IMR-90 (cell line): ENCODE data around the gene CARM1. TPM values are rescaled to one million over a fixed set of nuclear protein-coding genes. Genes with fewer than 3 reads are reported as not detected.
"Not testable (repeated sequence)": the region's sequence is repeated elsewhere in the genome, so short reads cannot be mapped to it uniquely, and the experiment has no call there.

Experiments used
- ATAC-seq: fragments of 200-7000 bp; cut with Tn5 transposase; 2 replicates; pipeline ENCODE4 v1.9.1; 2020; ENCODE audit warnings: low read depth, mild to moderate bottlenecking, moderate library complexity
- BruUV-seq: library from RNA; stranded (reverse); fragments of 400-500 nt; replicated peaks from 2 replicates; lab custom pipeline; 2021; lab: Mats Ljungman, UMichigan
- CTCF ChIA-PET: fragments of 300-600 bp; formaldehyde crosslinking; extraction: SDS; loops from one replicate; lab custom pipeline; 2021; ENCODE audit warnings: antibody characterized with exemption; lab: Yijun Ruan, JAX
- POLR2A ChIA-PET: fragments of 300-600 bp; sonication (Branson Sonifier 250); formaldehyde crosslinking; loops from one replicate; lab custom pipeline; 2022; ENCODE audit warnings: antibody characterized with exemption; ENCODE audit not compliant: unreplicated experiment; lab: Charles Lee
- DNase-seq: peaks from one replicate; pipeline ENCODE4 v3.0.0; 2013
- H2AFZ ChIP-seq: replicated peaks from 2 replicates; pipeline ENCODE3; 2013; ENCODE audit warnings: low read length, mild to moderate bottlenecking; ENCODE audit not compliant: poor library complexity
- H2AK5ac ChIP-seq: 2 replicates; pipeline ENCODE4 v1.6.1; 2013; ENCODE audit warnings: low read depth, low read length, inconsistent platforms
- H2AK9ac ChIP-seq: replicated peaks from 2 replicates; pipeline ENCODE3; 2013; ENCODE audit warnings: mild to moderate bottlenecking, low read depth, low read length, moderate library complexity; ENCODE audit not compliant: poor library complexity
- H2BK120ac ChIP-seq: 2 replicates; pipeline ENCODE4 v1.6.1; 2013; ENCODE audit warnings: low read depth, low read length, inconsistent platforms
- H2BK15ac ChIP-seq: 3 replicates; pipeline ENCODE4 v1.6.1; 2013; ENCODE audit warnings: low read depth, low read length, inconsistent platforms
- H2BK20ac ChIP-seq: 2 replicates; pipeline ENCODE4 v1.6.1; 2013; ENCODE audit warnings: low read depth, mild to moderate bottlenecking, inconsistent platforms, low read length, moderate library complexity
- H2BK5ac ChIP-seq: 2 replicates; pipeline ENCODE4 v1.6.1; 2013; ENCODE audit warnings: mild to moderate bottlenecking, low read depth, low read length, inconsistent platforms; ENCODE audit not compliant: poor library complexity, severe bottlenecking
- H3K14ac ChIP-seq: replicated peaks from 2 replicates; pipeline ENCODE4 v1.6.1; 2013; ENCODE audit warnings: low read depth, low read length, inconsistent platforms
- H3K18ac ChIP-seq: 2 replicates; pipeline ENCODE4 v1.6.1; 2013; ENCODE audit warnings: low read depth, low read length, control low read depth
- H3K23ac ChIP-seq: 2 replicates; pipeline ENCODE4 v1.6.1; 2013; ENCODE audit warnings: low read depth, low read length, inconsistent platforms
- H3K27ac ChIP-seq: 2 replicates; pipeline ENCODE4 v1.5.1; 2013; ENCODE audit warnings: mild to moderate bottlenecking, control low read depth, low read length; ENCODE audit not compliant: insufficient read depth
- H3K27me3 ChIP-seq: 2 replicates; pipeline ENCODE4 v1.6.1; 2013; ENCODE audit warnings: low read length; ENCODE audit not compliant: control insufficient read depth, insufficient read depth
- H3K36me3 ChIP-seq: 2 replicates; pipeline ENCODE4 v1.6.1; 2013; ENCODE audit warnings: low read length, mixed read lengths; ENCODE audit not compliant: control insufficient read depth, insufficient read depth
- H3K4ac ChIP-seq: 2 replicates; pipeline ENCODE4 v1.6.1; 2013; ENCODE audit warnings: low read depth, low read length, inconsistent platforms
- H3K4me1 ChIP-seq: 2 replicates; pipeline ENCODE4 v1.6.1; 2013; ENCODE audit warnings: low read length, mixed read lengths; ENCODE audit not compliant: control insufficient read depth, insufficient read depth
- H3K4me2 ChIP-seq: 2 replicates; pipeline ENCODE4 v1.6.1; 2013; ENCODE audit warnings: low read depth, mild to moderate bottlenecking, control low read depth, low read length, moderate library complexity
- H3K4me3 ChIP-seq: 2 replicates; pipeline ENCODE4 v1.5.1; 2013; ENCODE audit warnings: low read depth, mild to moderate bottlenecking, control low read depth, low read length, moderate library complexity; ENCODE audit not compliant: insufficient read depth
- H3K56ac ChIP-seq: 2 replicates; pipeline ENCODE4 v1.6.1; 2013; ENCODE audit warnings: low read length, inconsistent platforms; ENCODE audit not compliant: insufficient read depth; ENCODE audit errors: extremely low read depth
- H3K79me1 ChIP-seq, 2 experiments: 2 replicates each; pipeline ENCODE4 v1.6.1; 2013; ENCODE audit warnings: low read length in 2 of 2, inconsistent platforms in 1 of 2, low read depth in 1 of 2
- H3K9ac ChIP-seq: 2 replicates; pipeline ENCODE4 v1.6.1; 2013; ENCODE audit warnings: low read depth, low read length, control low read depth
- H3K9me1 ChIP-seq: 2 replicates; pipeline ENCODE4 v1.6.1; 2013; ENCODE audit warnings: low read length, inconsistent platforms; ENCODE audit not compliant: insufficient read depth
- H3K9me3 ChIP-seq: 2 replicates; pipeline ENCODE4 v1.6.1; 2013; ENCODE audit warnings: low read length; ENCODE audit not compliant: control insufficient read depth, insufficient read depth
- H4K20me1 ChIP-seq: 2 replicates; pipeline ENCODE4 v1.6.1; 2013; ENCODE audit warnings: low read length, inconsistent platforms; ENCODE audit not compliant: insufficient read depth
- H4K5ac ChIP-seq: 2 replicates; pipeline ENCODE4 v1.6.1; 2013; ENCODE audit warnings: mild to moderate bottlenecking, low read depth, low read length, control low read depth
- H4K8ac ChIP-seq, 2 experiments: 2 replicates each; pipeline ENCODE4 v1.6.1; 2013; ENCODE audit warnings: low read depth in 2 of 2, low read length in 2 of 2, control low read depth in 1 of 2, inconsistent platforms in 1 of 2
- H4K91ac ChIP-seq: 2 replicates; pipeline ENCODE4 v1.6.1; 2013; ENCODE audit warnings: low read depth, low read length, inconsistent platforms; ENCODE audit not compliant: insufficient read depth
- WGBS, 2 experiments: methylation state at CpG; one replicate each; pipeline versions ENCODE4 v1.1.5 to v1.1.7; 2013; ENCODE audit warnings: missing lambda C conversion rate in 2 of 2; ENCODE audit not compliant: insufficient read length in 1 of 2; ENCODE audit errors: extremely low coverage in 2 of 2; 5-methylcytosine and 5-hydroxymethylcytosine counted together
- dilution Hi-C: fragments of 300-500 bp; cut with HindIII; formaldehyde crosslinking; loops from one replicate; pipeline ENCODE4 v1.14.3; 2018; ENCODE audit warnings: low sequenced_read_pairs; ENCODE audit not compliant: unreplicated experiment
- in situ Hi-C: fragments of 300-500 bp; cut with MboI; formaldehyde crosslinking; loops from 3 replicates; pipeline ENCODE4 v1.14.3; 2019; ENCODE audit warnings: low sequenced_read_pairs, inconsistent platforms, mixed read lengths
- intact Hi-C: fragments of 100-400 bp; cut with micrococcal nuclease; formaldehyde crosslinking; loops from 2 replicates; pipeline ENCODE4 v1.10.0; 2022
- polyA plus RNA-seq, 3 experiments: library from polyadenylated mRNA; depleted of rRNA; stranded (reverse); fragments of >200 nt; gene quantifications; 2 replicates each; pipeline ENCODE4 v1.2.3, GENCODE V29; 2012; ENCODE audit warnings: low replicate concordance in 1 of 3
- total RNA-seq: library from RNA; depleted of rRNA; stranded (reverse); fragments of >200 nt; gene quantifications from 2 replicates; pipeline ENCODE4 v1.2.3, GENCODE V29; 2012

The CARM1 gene
- total and polyA plus RNA-seq, 2 of the 4 experiments (the other 2 are of a cell fraction), result 20.3 to 67.1 TPM

- H3K36me3 ChIP-seq, H3K4ac ChIP-seq, BruUV-seq, DNase-seq, H3K27ac ChIP-seq, POLR2A ChIA-PET, H2BK20ac ChIP-seq, H3K9ac ChIP-seq, H4K8ac ChIP-seq, H2BK15ac ChIP-seq, H2AK5ac ChIP-seq, H2AK9ac ChIP-seq, ATAC-seq, H2AFZ ChIP-seq, H4K5ac ChIP-seq, H4K91ac ChIP-seq, H3K23ac ChIP-seq, H3K18ac ChIP-seq, H3K4me2 ChIP-seq, H3K9me3 ChIP-seq, intact Hi-C loops, H3K56ac ChIP-seq, H3K27me3 ChIP-seq, dilution Hi-C loops, H3K14ac ChIP-seq, H2BK5ac ChIP-seq, H3K4me3 ChIP-seq, H2BK120ac ChIP-seq, H3K4me1 ChIP-seq, in situ Hi-C loops: not testable (repeated sequence)
- peaks cover 73% of the 10 kb centered on the region for H4K20me1 ChIP-seq
- H3K79me1 ChIP-seq, result peaks cover 32 to 94% of the 10 kb centered on the region in 2 experiments
- peaks cover 34% of the 10 kb centered on the region for H3K9me1 ChIP-seq
- CTCF ChIA-PET, result interaction anchor here (1.2 kb wide), 1 partner anchor 13 kb away, joined by 3 read pairs; no protein-coding TSS in a partner anchor
- WGBS, 2 experiments, result 100% methylated on average over 1 of the region's 9 CpGs; no CpG with 5 or more reads in 1 of the 2 experiments
These were observed 6.3 kb downstream of the CARM1 start for GRCh38 chr19:10877608-10878007.
